GM12878 (cell line): Measurements from ENCODE around the gene CNIH1. TPM values are rescaled to one million over a fixed set of nuclear protein-coding genes. Genes with fewer than 3 reads are reported as not detected.
A peak's percentile ranks its signal among the peaks of the same experiment; 100 is the strongest.

ENCODE experiments used
- BACH1 ChIP-seq: fragments of 450-650 bp; IDR thresholded peaks from 2 replicates; pipeline ENCODE4 v1.6.1; 2017; ENCODE audit warnings: mild to moderate bottlenecking, borderline replicate concordance
- BMI1 ChIP-seq: fragments of 450-650 bp; IDR thresholded peaks from 2 replicates; pipeline ENCODE4 v1.6.1; 2016; ENCODE audit warnings: mild to moderate bottlenecking, moderate library complexity, borderline replicate concordance
- BRCA1 ChIP-seq: IDR thresholded peaks from 2 replicates; pipeline ENCODE4 v1.6.1; 2011; ENCODE audit warnings: low read depth, low read length, improper control_type of control experiment
- CEBPB ChIP-seq, 2 experiments: fragments of 150-350 bp in 1 of 2; IDR thresholded peaks; 2 replicates each; pipeline ENCODE4 v1.6.1; 2012 to 2014; ENCODE audit warnings: low read depth in 2 of 2, low read length in 2 of 2, borderline replicate concordance in 1 of 2, inconsistent platforms in 1 of 2
- CEBPZ ChIP-seq: fragments of 150-350 bp; IDR thresholded peaks from 2 replicates; pipeline ENCODE4 v1.6.1; 2016; ENCODE audit warnings: low read depth, low read length
- CHD2 ChIP-seq: IDR thresholded peaks from 2 replicates; pipeline ENCODE4 v1.6.1; 2011; ENCODE audit warnings: low read depth, low read length, improper control_type of control experiment, borderline replicate concordance
- HCFC1 ChIP-seq: fragments of 150-350 bp; IDR thresholded peaks from 2 replicates; pipeline ENCODE4 v1.6.1; 2014; ENCODE audit warnings: low read length
- IKZF2 ChIP-seq, 2 experiments: fragments of 450-650 bp; IDR thresholded peaks; 2 replicates each; pipeline ENCODE4 v1.6.1; 2017; ENCODE audit warnings: mild to moderate bottlenecking in 2 of 2, moderate library complexity in 2 of 2
- JUND ChIP-seq: IDR thresholded peaks from 2 replicates; pipeline ENCODE4 v1.6.1; 2012; ENCODE audit warnings: low read depth, mild to moderate bottlenecking, low read length, improper control_type of control experiment, moderate library complexity
- MTA2 ChIP-seq: fragments of 450-650 bp; IDR thresholded peaks from 2 replicates; pipeline ENCODE4 v1.6.1; 2016; ENCODE audit warnings: low read depth, mild to moderate bottlenecking, moderate library complexity
- NR2F1 ChIP-seq: fragments of 450-650 bp; conservative IDR thresholded peaks from 2 replicates; pipeline ENCODE4 v1.6.1; 2017; ENCODE audit warnings: mild to moderate bottlenecking
- PAX5 ChIP-seq: IDR thresholded peaks from 2 replicates; pipeline ENCODE4 v1.6.1; 2011; ENCODE audit warnings: low read depth, low read length, borderline replicate concordance
- PML ChIP-seq: IDR thresholded peaks from 2 replicates; pipeline ENCODE4 v1.6.1; 2012; ENCODE audit warnings: low read length, inconsistent platforms
- POLR2A ChIP-seq: IDR thresholded peaks from 2 replicates; pipeline ENCODE4 v1.6.1; 2011; ENCODE audit warnings: low read depth, mild to moderate bottlenecking, low read length
- POLR2AphosphoS2 ChIP-seq: IDR thresholded peaks from 2 replicates; pipeline ENCODE4 v1.6.1; 2011; ENCODE audit warnings: low read depth, mild to moderate bottlenecking, low read length, improper control_type of control experiment, moderate library complexity
- RCOR1 ChIP-seq: conservative IDR thresholded peaks from 2 replicates; pipeline ENCODE4 v1.6.1; 2012; ENCODE audit warnings: low read depth, low read length, improper control_type of control experiment
- TCF12 ChIP-seq: IDR thresholded peaks from 2 replicates; pipeline ENCODE4 v1.6.1; 2011; ENCODE audit warnings: low read depth, mild to moderate bottlenecking, low read length
- USF1 ChIP-seq: IDR thresholded peaks from 2 replicates; pipeline ENCODE4 v1.6.1; 2011; ENCODE audit warnings: borderline replicate concordance, low read depth, mild to moderate bottlenecking, moderate library complexity, mixed read lengths, low read length; ENCODE audit not compliant: insufficient read depth; ENCODE audit errors: extremely low read length
- YBX1 ChIP-seq: fragments of 450-650 bp; IDR thresholded peaks from 2 replicates; pipeline ENCODE4 v1.6.1; 2016; ENCODE audit warnings: antibody characterized with exemption
- YY1 ChIP-seq: IDR thresholded peaks from 2 replicates; pipeline ENCODE4 v1.6.1; 2011; ENCODE audit warnings: low read depth, mild to moderate bottlenecking, low read length
- ZNF592 ChIP-seq: fragments of 450-650 bp; IDR thresholded peaks from 2 replicates; pipeline ENCODE4 v1.6.1; 2017; ENCODE audit warnings: mild to moderate bottlenecking, moderate library complexity
- ZSCAN29 ChIP-seq: fragments of 450-650 bp; IDR thresholded peaks from 2 replicates; pipeline ENCODE4 v1.6.1; 2017; ENCODE audit warnings: mild to moderate bottlenecking, moderate library complexity
- polyA plus RNA-seq, 11 experiments: library from polyadenylated mRNA; depleted of rRNA in 4 of 11; unstranded in 6 of 11; stranded (reverse) in 5 of 11; fragments of >200 nt; fragmentation: Nextera tagmentation in 4 of 11; fragmentation: Illumina TruSeq in 1 of 11; extraction: Ambion mirVana in 4 of 11; extraction: Trizol in 1 of 11; gene quantifications; 1 replicate in 1 of 11; 2 replicates in 10 of 11; pipeline versions ENCODE4 v1.2.1 to v1.2.3, GENCODE V29; 2011 to 2016; ENCODE audit warnings: inconsistent platforms in 2 of 11, missing spikeins in 2 of 11, low read depth in 1 of 11
- total RNA-seq, 4 experiments: library from RNA; depleted of rRNA in 3 of 4; stranded (reverse); fragments of >200 nt in 3 of 4; fragmentation: Illumina TruSeq in 1 of 4; extraction: Trizol in 1 of 4; gene quantifications; 2 replicates each; pipeline versions ENCODE4 v1.2.1 to v1.2.3, GENCODE V29; 2013 to 2021

The CNIH1 gene
- total and polyA plus RNA-seq, 10 of the 15 experiments (the other 5 are each of a cell fraction or from before 2014, with no cell fraction given) = 48.9 to 274 (median 110) TPM

- TF ChIP-seq CEBPZ (no peak), NR2F1 (peak; percentile 51), RCOR1 (no peak), BRCA1 (no peak), CEBPB (IDR thresholded peaks at IDR 0.05; ENCODE audit: borderline replicate concordance in 1 of 2, low read depth in 2 of 2, low read length in 2 of 2) (no peak; a peak in 1 of 4 replicates), JUND (no peak), HCFC1 (peak; percentile 52; the same call in 1 of the 2 replicates), POLR2AphosphoS2 (no peak), ZSCAN29 (0 out of 2 replicates have a peak, but pooled peaks have one; percentile 12), BMI1 (no peak), PML (peak; percentile 56; the same call in 1 of the 2 replicates), BACH1 (peak; percentile 68; the same call in 1 of the 2 replicates), TCF12 (peak; percentile 20; the same call in 1 of the 2 replicates), YBX1 (no peak), YY1 (peak; percentile 87), IKZF2 (IDR thresholded peaks at IDR 0.05) (no peak), POLR2A (peak; percentile 93), PAX5 (peak; percentile 62; the same call in 1 of the 2 replicates), MTA2 (peak; percentile 47; the same call in 1 of the 2 replicates), CHD2 (peak; percentile 26; the same call in 1 of the 2 replicates), USF1 (no peak), ZNF592 (peak; percentile 48; the same call in 1 of the 2 replicates)
Measured at GRCh38 chr14:54440873-54441868, at the start of gene CNIH1 (continued).
